GM20431 (cell line): Measurements from ENCODE around the gene ZMYND15.

ENCODE experiments used
- in situ Hi-C: fragments of 300-500 bp; cut with MseI, MboI; formaldehyde crosslinking; loops from one replicate; pipeline ENCODE4 v1.15.0; 2020; ENCODE audit warnings: low sequenced_read_pairs; ENCODE audit not compliant: unreplicated experiment

ZMYND15 gene

DNA sequence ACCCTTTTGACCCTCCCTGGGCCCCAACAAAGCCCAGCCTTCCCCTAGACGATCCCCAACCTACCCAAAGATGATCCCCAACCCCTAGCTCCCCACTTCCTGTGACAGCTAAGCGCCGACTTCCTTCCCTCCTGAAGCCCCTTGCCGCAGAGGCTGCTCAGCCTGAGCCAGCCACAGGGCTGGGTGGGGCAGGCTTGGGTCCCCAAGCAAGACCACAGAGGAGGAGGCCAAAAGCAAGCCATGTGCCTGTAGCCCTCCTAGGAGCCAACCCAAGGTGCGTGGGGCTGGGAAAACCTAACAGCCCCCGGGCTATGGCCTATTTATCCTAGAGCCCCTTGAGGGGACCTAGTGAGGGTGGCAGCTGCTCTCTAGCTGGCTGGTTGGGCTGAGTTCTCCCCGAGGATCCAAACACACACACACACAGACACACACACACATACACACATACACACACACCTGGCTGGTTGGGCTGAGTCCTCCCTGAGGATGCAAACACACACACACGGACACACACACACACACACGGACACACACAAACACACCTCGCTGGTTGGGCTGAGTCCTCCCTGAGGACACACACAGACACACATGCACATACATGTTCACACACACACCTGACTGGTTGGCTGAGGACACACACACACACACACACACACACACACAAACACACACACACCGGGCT, 24.4 kb upstream of the ZMYND15 start:
- in situ Hi-C loops = no loop called here

- in situ Hi-C loops = no loop called here
Measured at GRCh38 chr17:4716081-4716480, 23.6 kb upstream of the ZMYND15 start.

DNA sequence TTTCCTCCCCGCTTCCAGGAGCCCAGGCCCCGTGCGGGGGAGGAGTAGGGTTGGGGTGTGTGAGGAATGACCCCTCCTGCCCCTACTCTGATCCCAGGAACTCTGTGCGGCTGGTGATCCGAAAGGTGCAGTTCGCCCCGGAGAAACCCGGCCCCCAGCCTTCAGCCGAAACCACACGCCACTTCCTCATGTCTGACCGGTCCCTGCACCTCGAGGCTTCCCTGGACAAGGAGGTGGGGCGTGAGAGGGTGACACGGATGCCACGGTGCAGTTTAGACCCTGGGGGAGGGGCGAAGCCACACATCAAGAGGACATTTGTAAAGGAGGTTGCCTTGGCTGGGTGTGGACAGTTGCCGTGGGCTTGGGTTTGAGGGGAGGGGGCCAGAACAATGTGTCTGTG, 21.8 kb upstream of the ZMYND15 start:
- in situ Hi-C loops = no loop called here

DNA sequence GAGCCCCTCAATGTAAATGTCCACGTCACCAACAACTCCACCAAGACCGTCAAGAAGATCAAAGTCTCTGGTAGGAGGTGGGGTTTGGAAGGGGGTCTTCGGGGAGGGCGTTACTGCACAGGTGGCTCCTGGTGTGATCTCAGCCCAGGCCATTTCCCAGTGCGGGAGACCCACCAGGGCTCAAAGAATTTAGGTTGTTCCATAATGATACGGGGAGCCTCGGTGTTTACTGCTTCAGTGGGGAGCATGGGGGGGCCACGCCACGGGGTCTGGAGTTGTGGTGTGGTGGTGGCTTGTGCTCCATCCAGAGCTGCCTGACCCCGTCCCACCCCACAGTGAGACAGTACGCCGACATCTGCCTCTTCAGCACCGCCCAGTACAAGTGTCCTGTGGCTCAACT, 21.4 kb upstream of the ZMYND15 start:
- in situ Hi-C loops = no loop called here

GRCh38 chr17:4719146-4719545, 20.5 kb upstream of the ZMYND15 start:
- in situ Hi-C loops = no loop called here

GRCh38 chr17:4719684-4720221, 19.9 kb upstream of the ZMYND15 start:
- in situ Hi-C loops = no loop called here

GRCh38 chr17:4720787-4721186, 18.8 kb upstream of the ZMYND15 start:
- in situ Hi-C loops = no loop called here

- in situ Hi-C loops = no loop called here
Measured at GRCh38 chr17:4721203-4722135, 18.2 kb upstream of the ZMYND15 start.

DNA sequence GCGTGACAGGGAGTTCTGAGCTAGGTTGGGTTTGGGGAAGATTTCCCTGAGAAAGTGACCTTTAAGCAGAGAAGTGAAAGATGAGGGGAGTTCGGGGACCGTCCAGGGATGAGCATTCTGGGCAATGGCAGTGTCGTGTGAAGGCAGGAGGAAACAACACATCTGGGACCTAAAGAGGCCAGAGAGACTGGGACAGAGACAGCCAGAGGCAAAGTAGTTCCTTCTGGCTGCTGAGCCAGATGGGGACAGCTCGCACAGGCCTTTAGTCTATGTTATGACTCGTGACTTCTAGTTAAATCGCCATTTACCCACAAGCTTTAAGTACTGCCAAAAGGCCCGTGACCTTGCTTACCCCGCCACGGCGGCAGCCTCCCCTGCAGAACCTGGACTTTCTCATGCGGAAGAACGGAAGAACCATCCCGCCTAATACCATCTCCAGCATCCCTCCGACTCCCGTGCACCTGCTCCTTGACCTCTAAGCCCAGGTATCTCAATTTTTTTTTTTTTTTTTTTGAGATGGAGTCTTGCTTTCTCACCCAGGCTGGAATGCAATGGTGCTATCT, 16.9 kb upstream of the ZMYND15 start:
- in situ Hi-C loops = no loop called here

DNA sequence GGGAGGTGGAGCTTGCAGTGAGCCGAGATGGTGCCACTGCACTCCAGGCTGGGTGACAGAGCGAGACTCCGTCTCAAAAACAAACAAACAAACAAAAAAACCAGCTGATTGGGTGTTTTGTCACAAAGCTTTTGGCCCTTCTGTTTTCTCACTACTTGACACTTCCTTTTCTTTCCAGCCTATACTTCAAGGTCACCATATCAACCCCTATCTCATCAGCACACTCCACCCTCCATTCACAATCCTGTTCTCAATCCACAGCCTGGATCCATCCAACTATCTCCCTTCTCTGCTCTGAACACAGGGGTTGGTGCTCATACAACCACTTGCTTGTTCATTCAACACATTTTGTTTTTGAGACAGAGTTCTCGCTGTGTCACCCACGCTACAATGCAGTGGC, 15.0 kb upstream of the ZMYND15 start:
- in situ Hi-C loops = no loop called here

DNA sequence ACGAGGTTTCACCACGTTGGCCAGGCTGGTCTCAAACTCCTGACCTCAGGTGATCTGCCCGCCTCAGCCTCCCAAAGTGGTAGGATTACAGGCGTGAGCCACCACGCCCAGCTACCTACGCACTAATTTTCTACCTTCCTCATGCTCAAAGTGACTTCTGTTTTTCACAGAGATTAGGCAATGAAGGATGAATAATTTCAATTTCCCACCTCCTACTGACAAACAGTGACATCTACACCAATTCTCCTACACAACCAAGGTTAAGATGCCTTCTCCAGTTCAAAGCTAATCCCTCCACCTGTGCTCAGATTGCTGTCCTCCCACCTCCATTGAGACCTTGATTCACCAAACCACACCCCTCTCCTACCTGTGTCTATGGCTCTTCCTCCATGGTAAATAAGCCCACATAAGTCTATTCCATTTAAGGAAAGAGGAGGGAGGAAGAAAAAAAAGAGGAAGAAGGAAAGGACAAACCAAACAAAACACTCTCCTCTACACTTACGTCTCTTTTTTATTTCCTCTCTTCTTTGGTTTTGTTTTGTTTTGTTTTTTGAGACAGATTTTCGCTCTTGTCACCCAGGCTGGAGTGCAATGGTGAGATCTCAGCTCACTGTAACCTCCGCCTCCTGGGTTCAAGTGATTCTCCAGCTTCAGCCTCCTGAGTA, 13.9 kb upstream of the ZMYND15 start:
- in situ Hi-C loops = no loop called here

DNA sequence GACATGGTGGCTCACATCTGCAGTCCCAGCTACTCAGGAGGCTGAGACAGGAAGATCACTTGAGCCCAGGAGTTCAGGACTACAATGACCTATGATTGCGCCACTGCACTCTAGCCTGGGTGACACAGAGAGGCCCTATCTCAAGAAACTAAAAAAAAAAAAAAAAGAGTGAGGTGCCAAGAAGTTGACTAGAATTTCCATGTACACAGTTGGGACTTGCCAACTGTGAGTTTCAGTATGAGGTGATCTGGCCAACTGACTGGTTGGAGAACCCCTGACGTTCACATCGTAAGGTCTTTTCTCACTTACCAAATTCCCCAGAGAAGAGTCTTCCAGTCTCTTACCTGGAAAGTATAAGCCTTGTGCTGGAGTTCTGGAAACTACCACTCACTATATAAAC, 11.5 kb upstream of the ZMYND15 start:
- in situ Hi-C loops = no loop called here

DNA sequence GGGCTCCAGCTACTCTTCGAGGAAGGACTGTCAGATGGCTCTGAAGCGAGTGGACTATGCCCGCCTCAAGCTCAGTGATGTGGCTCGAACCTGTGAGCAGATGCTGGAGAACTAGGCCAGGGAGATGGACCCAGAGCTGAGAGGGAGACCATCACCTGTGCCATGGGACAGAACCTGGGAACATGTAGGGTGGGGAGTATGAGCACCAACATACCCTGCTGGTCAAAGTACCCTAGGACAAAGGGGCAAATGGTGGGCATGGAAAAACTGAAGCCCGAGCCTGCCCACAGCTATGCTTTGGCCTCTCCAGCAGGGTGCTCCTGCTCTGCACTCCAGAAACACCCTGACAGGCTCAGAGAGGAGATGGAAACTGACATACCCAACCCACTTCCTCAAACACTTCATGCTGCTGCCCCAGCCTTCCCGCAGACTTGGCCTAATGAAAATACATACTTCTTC, 6.5 kb upstream of the ZMYND15 start:
- in situ Hi-C loops = no loop called here

DNA sequence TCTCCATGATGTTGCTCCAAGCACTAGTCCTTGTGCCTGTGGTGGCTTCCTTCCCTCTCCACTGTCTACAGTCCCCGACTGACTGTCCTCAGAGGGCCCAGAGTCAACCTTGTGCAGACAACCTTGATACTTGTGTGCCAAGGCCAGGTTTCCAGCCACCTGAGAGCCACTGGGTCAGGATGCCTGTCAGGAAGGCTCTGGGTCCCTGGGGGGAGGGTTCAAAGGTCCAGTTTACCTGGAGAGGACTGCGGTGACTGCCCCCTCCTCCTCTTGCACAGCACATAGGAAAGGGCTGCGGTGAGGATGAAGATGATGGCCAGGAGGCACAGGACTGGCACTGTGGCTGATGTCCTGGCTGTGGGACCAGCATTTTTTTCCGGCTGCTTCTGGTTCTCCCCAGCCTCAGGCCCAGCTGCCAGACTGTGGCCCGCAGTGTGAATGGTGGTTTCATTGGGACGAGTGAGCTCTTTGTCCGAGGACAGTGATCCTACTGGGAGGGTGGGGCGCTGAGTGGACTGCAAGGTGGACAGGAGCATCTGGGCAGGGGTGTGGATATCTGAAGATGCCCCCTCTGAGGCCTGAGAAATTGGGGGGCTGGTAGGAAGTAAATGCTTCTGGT, 4.7 kb upstream of the ZMYND15 start:
- in situ Hi-C loops = no loop called here

DNA sequence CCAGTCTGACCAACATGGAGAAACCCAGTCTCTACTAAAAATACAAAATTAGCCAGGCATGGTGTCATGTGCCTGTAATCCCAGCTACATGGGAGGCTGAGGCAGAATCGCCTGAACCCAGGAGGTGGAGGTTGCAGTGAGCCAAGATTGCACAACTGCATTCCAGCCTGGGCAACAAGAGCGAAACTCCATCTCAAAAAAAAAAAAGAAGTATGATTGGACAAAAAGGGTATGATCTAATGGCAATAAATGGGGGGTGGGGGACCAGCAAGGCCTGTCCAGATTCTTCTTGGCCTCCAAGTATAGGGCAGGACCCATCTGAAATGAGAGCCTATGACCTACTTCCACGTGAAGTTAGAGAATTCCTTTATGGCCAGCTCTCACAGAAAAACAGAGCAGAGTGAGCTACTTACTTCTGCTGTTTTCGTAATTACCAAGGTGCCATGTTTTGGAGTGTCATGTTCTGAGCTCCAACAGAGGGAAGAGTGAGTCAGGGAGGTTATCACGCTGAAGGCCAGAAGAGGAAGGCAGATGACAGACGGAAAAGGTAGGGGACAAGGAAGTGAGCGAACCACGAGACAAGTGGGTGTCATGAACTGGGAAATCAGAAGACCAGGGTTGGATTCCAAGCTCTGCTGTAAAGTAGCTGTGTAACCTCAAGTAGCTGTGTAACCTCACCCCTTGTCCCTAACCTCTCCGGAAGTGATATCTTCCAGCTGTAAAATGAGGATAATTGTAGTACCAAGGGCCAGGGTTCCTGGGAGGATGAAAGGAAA, 3.6 kb upstream of the ZMYND15 start:
- in situ Hi-C loops = no loop called here

- in situ Hi-C loops = no loop called here
Measured at GRCh38 chr17:4738136-4739121, 1.2 kb upstream of the ZMYND15 start.

GRCh38 chr17:4740025-4740351, 355 bp downstream of the ZMYND15 start:
- in situ Hi-C loops = no loop called here

DNA sequence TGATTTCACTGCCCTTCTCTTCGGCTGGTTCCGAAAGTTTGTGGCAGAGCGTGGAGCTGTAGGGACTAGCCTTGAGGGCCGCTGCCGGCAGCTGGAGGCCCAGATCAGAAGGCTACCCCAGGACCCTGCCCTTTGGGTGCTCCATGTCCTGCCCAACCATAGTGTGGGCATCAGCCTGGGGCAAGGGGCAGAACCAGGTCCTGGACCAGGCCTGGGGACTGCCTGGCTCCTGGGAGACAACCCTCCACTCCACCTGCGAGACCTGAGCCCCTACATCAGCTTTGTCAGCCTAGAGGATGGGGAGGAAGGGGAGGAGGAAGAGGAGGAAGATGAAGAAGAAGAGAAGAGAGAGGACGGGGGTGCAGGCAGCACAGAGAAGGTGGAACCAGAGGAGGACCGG, 951 bp downstream of the ZMYND15 start:
- in situ Hi-C loops = no loop called here
